Breast epithelium (tissue), 4 donors: ENCODE data around the gene TTF2. TPM values are rescaled to one million over a fixed set of nuclear protein-coding genes. Genes with fewer than 3 reads are reported as not detected.

Experiments used
- DNase-seq, 2 donors: peaks; one replicate each; pipeline ENCODE4 v3.0.0-alpha.2; 2019; ENCODE audit warnings: low spot score in 2 of 2
- H3K27ac ChIP-seq, 2 donors: fragments of 200-600 bp; sonication (generic) in 1 of 2; one replicate each; pipeline ENCODE4 v1.5.1; 2016 to 2019; ENCODE audit warnings: mild to moderate bottlenecking in 1 of 2
- H3K27me3 ChIP-seq, 2 donors: fragments of 200-600 bp; sonication (generic) in 1 of 2; one replicate each; pipeline versions ENCODE4 v1.5.1 to v1.6.0; 2017 to 2019; ENCODE audit warnings: control low read depth in 1 of 2, mild to moderate bottlenecking in 1 of 2
- H3K36me3 ChIP-seq: fragments of 200-600 bp; one replicate; pipeline ENCODE4 v1.5.1; 2019
- H3K4me1 ChIP-seq, 2 donors: fragments of 200-600 bp; sonication (generic); one replicate each; pipeline ENCODE4 v1.5.1; 2016 to 2019; ENCODE audit warnings: control low read depth in 1 of 2
- H3K4me3 ChIP-seq, 3 donors: fragments of 200-600 bp; sonication (generic); 1 replicate in 2 of 3; 2 replicates in 1 of 3; pipeline ENCODE4 v1.5.1; 2016 to 2019; ENCODE audit warnings: mild to moderate bottlenecking in 3 of 3, moderate library complexity in 2 of 3
- H3K9me3 ChIP-seq, 2 donors: fragments of 200-600 bp; sonication (generic) in 1 of 2; one replicate each; pipeline ENCODE4 v1.5.1; 2016 to 2019; ENCODE audit warnings: control low read depth in 1 of 2
- POLR2A ChIP-seq: fragments of 450-650 bp; IDR thresholded peaks from one replicate; pipeline ENCODE4 v1.6.1; 2016; ENCODE audit warnings: antibody characterized with exemption, mild to moderate bottlenecking, moderate library complexity
- POLR2AphosphoS5 ChIP-seq, 3 donors: sonication (generic); formaldehyde crosslinking; IDR thresholded peaks; one replicate each; pipeline ENCODE4 v1.6.1; 2017; ENCODE audit warnings: antibody characterized with exemption in 3 of 3
- intact Hi-C: fragments of 100-400 bp; cut with DNase I; formaldehyde crosslinking; loops from one replicate; pipeline ENCODE4 v1.15.1; 2023; ENCODE audit warnings: low total_unique reads
- total RNA-seq, 3 donors: library from RNA; depleted of rRNA; stranded (reverse); fragments of >200 nt; gene quantifications; one replicate each; pipeline ENCODE4 v1.1.0, GENCODE V29; 2016
- TF ChIP-seq, protein P1 (sequence below), 3 donors: fragments of 450-650 bp; IDR thresholded peaks; one replicate each; pipeline ENCODE4 v1.5.1; 2016 to 2017; ENCODE audit warnings: antibody characterized with exemption in 3 of 3, mild to moderate bottlenecking in 3 of 3, moderate library complexity in 3 of 3

Gene TTF2
- total RNA-seq, 3 donors from 2014 or later: 15.5 to 24.7 (median 24.6) TPM

DNA sequence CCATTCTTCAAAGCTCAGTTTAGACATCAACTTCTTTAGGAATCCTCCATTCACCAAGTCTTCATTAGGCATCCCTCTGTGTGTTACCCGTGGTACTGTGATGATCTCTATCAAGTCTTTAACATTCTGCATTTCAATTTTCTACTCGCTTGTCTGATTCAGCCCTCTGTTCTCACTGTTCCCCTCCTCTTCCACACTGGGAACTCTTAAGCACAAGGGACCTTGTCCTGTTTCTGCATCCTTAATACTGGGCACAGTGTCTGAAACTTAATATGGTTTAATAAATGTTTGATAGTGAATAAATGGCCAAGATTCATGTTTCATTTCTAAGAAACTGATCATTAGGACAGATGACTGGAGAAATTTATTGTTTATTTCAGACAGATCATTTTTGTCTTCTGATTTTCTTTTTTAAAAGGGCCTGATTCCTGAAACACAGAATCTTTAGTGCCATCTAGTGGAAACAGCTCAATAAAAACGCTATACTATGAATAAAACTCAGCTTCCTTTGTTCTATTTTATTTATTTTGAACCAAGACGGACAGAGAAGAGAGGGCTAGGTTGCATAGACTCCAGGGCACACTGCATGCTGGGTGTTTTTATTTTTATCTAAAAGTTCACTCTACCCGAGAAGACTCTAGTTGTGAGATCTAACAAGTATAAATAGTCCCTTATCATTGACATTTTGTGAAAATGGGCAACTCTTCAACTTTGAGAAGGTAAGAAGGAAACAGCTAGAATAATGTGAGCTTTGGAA lies 68.4 kb downstream of the TTF2 start:
- Histone ChIP-seq H3K27ac (no peak overlapping the region), H3K4me3 (no peak overlapping the region), H3K4me1 (no peaks in the 10 kb centered on the region), H3K27me3 (no peaks in the 10 kb centered on the region), H3K36me3 (no peaks in the 10 kb centered on the region), H3K9me3 (no peaks in the 10 kb centered on the region)
- TF ChIP-seq, protein P1, sequence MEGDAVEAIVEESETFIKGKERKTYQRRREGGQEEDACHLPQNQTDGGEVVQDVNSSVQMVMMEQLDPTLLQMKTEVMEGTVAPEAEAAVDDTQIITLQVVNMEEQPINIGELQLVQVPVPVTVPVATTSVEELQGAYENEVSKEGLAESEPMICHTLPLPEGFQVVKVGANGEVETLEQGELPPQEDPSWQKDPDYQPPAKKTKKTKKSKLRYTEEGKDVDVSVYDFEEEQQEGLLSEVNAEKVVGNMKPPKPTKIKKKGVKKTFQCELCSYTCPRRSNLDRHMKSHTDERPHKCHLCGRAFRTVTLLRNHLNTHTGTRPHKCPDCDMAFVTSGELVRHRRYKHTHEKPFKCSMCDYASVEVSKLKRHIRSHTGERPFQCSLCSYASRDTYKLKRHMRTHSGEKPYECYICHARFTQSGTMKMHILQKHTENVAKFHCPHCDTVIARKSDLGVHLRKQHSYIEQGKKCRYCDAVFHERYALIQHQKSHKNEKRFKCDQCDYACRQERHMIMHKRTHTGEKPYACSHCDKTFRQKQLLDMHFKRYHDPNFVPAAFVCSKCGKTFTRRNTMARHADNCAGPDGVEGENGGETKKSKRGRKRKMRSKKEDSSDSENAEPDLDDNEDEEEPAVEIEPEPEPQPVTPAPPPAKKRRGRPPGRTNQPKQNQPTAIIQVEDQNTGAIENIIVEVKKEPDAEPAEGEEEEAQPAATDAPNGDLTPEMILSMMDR (IDR thresholded peaks at IDR 0.05): peak in 2 of 3 donors; percentile 35 to 39
- TF ChIP-seq POLR2AphosphoS5 (IDR thresholded peaks at IDR 0.05): no peak
- TF ChIP-seq POLR2A: no peak
- DNase-seq: no peak
- intact Hi-C loops: loop anchor here (5.0 kb wide), 1 partner anchor 144 kb away; no protein-coding TSS in a partner anchor

DNA sequence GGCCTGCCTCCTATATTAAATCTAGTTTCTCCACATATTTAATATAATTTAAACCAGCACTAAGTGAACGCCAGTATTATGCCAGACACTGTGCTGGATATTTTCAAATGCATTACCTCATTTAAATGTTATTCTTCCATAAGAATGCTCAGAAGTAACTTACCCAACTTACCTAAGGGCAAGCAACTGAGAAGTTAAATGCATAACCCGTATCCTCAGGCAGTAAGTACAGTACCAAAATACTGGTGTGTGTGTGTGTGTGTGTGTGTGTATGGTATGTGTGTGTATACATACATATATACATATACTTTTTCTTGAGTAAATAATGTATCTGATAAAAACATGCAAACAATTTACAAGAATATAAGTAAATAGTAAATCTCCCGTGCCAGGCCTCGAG lies 70.4 kb downstream of the TTF2 start:
- H3K27me3 ChIP-seq: no peaks in the 10 kb centered on the region
- H3K27ac ChIP-seq: no peak overlapping the region
- no peaks in the 10 kb centered on the region for H3K36me3 ChIP-seq
- H3K4me1 ChIP-seq: no peaks in the 10 kb centered on the region
- no peak for DNase-seq
- no peak for TF ChIP-seq POLR2AphosphoS5 (IDR thresholded peaks at IDR 0.05)
- TF ChIP-seq, protein P1 (IDR thresholded peaks at IDR 0.05): no peak
- no peak for TF ChIP-seq POLR2A
- H3K9me3 ChIP-seq: no peaks in the 10 kb centered on the region
- H3K4me3 ChIP-seq: no peak overlapping the region
- intact Hi-C loops: no loop called here

DNA sequence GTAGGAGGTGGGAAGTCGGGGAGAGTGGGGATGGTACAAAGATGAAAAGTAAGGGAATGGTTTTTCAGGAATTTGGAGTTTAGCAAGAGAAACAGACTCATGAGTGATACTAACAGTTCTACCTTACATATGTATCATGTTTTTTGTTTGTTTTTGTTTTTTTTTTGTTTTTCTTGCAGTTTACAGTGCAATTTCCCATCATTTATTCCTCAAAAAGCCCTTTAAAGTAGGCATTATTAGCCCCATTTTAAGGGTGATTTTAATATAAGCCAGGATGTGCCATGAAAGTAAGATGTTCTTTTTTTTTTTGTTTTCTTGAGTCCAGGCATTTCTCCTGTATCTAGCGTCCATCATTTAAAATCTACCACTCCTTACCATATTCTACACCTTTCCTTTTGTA lies 75.2 kb downstream of the TTF2 start:
- no peak for TF ChIP-seq POLR2A
- TF ChIP-seq, protein P1 (IDR thresholded peaks at IDR 0.05): no peak
- TF ChIP-seq POLR2AphosphoS5 (IDR thresholded peaks at IDR 0.05): no peak
- intact Hi-C loops: loop anchor here (5.0 kb wide), 1 partner anchor 138 kb away; no protein-coding TSS in a partner anchor
- H3K27me3 ChIP-seq: no peaks in the 10 kb centered on the region

DNA sequence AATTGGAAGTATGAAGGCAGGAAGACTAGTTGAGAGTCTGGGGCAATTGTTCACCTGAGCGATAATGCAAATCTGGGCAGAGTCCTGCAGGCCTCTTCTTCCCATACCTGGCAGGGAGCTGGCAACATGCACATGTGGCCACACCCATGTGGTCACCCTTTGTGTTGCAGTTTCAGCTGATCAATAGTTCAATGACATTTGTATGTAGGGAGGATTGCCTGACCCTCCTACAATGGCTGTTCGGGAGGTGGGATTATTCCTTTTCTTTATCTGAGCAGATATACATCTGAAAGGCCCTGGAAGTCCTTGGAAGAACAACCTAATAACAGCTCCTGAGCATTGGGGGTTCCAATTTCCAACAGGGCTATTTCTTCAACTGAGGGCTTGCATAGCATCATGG lies 76.6 kb downstream of the TTF2 start:
- no peaks in the 10 kb centered on the region for H3K27me3 ChIP-seq
- TF ChIP-seq, protein P1 (IDR thresholded peaks at IDR 0.05): no peak
- TF ChIP-seq POLR2A (no peak), POLR2AphosphoS5 (IDR thresholded peaks at IDR 0.05) (no peak)
- no peak overlapping the region for H3K4me3 ChIP-seq
- no peak for DNase-seq
- H3K9me3 ChIP-seq: no peaks in the 10 kb centered on the region
- intact Hi-C loops: loop anchor here (5.0 kb wide), 1 partner anchor 139 kb away; no protein-coding TSS in a partner anchor
- no peaks in the 10 kb centered on the region for H3K4me1 ChIP-seq
- H3K27ac ChIP-seq: no peak overlapping the region
- no peaks in the 10 kb centered on the region for H3K36me3 ChIP-seq

More for the DNA sequence above, 75.2 kb downstream of the TTF2 start:
- Histone ChIP-seq H3K4me3 (no peak overlapping the region), H3K9me3 (no peaks in the 10 kb centered on the region), H3K27ac (no peak overlapping the region), H3K4me1 (no peaks in the 10 kb centered on the region), H3K36me3 (no peaks in the 10 kb centered on the region)
- DNase-seq: no peak

DNA sequence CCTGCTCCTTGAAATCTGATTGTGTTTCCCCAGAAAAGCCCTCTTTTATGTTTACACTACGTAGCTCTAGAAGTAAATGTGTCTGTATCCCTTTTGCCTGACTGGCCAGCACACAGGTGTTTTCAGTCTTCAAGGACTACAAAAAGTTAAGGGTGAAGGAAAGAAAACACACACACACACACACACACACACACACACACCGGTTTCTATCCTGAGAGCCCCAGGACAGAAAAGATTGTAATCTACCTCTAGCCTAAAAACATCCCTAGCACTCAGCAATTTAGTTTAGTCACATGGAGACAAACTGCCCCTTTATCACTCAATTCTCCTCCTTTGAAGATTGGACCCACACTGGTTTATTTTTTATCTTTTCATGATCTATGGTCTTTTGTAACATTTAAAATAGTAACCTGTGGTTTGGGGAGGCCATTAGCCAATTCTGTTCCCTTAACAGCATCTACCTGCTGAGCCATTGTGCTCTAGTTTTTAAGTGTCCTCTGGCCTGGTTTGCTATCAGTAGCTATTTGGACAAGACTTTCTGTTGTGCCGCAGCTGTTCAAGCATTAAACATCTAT lies 77.2 kb downstream of the TTF2 start:
- Histone ChIP-seq H3K36me3 (no peaks in the 10 kb centered on the region), H3K27ac (no peak overlapping the region), H3K27me3 (no peaks in the 10 kb centered on the region), H3K9me3 (no peaks in the 10 kb centered on the region), H3K4me3 (no peak overlapping the region), H3K4me1 (no peaks in the 10 kb centered on the region)
- no peak for DNase-seq
- TF ChIP-seq POLR2AphosphoS5 (IDR thresholded peaks at IDR 0.05): no peak
- TF ChIP-seq POLR2A: no peak
- TF ChIP-seq, protein P1 (IDR thresholded peaks at IDR 0.05): no peak
- intact Hi-C loops: loop anchor here (5.0 kb wide), 1 partner anchor 140 kb away; no protein-coding TSS in a partner anchor
